Prostate gland (tissue), 2 donors: ENCODE results near the gene DPYSL3. TPM values are rescaled to one million over a fixed set of nuclear protein-coding genes. Genes with fewer than 3 reads are reported as not detected.

ENCODE experiments used
- DNase-seq: peaks from one replicate; pipeline ENCODE4 v3.0.0-alpha.2; 2019; ENCODE audit warnings: low spot score
- H3K27ac ChIP-seq, 2 donors: fragments of 200-600 bp; sonication (generic); 2 replicates each; pipeline ENCODE4 v1.5.1; 2017 to 2019
- H3K27me3 ChIP-seq: fragments of 200-600 bp; sonication (generic); replicated peaks from 2 replicates; pipeline ENCODE4 v1.5.1; 2019; ENCODE audit not compliant: insufficient read depth
- H3K36me3 ChIP-seq, 2 donors: fragments of 200-600 bp; sonication (generic); 1 replicate in 1 of 2; 2 replicates in 1 of 2; pipeline versions ENCODE4 v1.5.1 to v1.8.1; 2017 to 2019
- H3K4me1 ChIP-seq: fragments of 200-600 bp; sonication (generic); replicated peaks from 2 replicates; pipeline ENCODE4 v1.5.1; 2019
- H3K4me3 ChIP-seq, 2 donors: fragments of 200-600 bp; sonication (generic); 2 replicates each; pipeline ENCODE4 v1.5.1; 2017 to 2019
- H3K9me3 ChIP-seq: fragments of 200-600 bp; sonication (generic); 2 replicates; pipeline ENCODE4 v1.5.1; 2017
- CTCF ChIP-seq, 4 experiments: fragments of 200-600 bp in 2 of 4; fragments of 450-650 bp in 2 of 4; sonication (generic) in 2 of 4; IDR thresholded peaks; 1 replicate in 3 of 4; 2 replicates in 1 of 4; pipeline ENCODE4 v1.5.1; 2016 to 2019; ENCODE audit warnings: antibody characterized with exemption in 4 of 4, mild to moderate bottlenecking in 2 of 4, moderate library complexity in 2 of 4
- POLR2A ChIP-seq: fragments of 450-650 bp; IDR thresholded peaks from one replicate; pipeline ENCODE4 v1.6.1; 2016; ENCODE audit warnings: antibody characterized with exemption, mild to moderate bottlenecking
- POLR2AphosphoS5 ChIP-seq: sonication (generic); formaldehyde crosslinking; IDR thresholded peaks from one replicate; pipeline ENCODE4 v1.6.1; 2017; ENCODE audit warnings: antibody characterized with exemption
- WGBS: methylation state at CpG from one replicate; pipeline ENCODE4 v1.1.5; 2018; 5-methylcytosine and 5-hydroxymethylcytosine counted together
- intact Hi-C: fragments of 100-400 bp; cut with DNase I; formaldehyde crosslinking; loops from one replicate; pipeline ENCODE4 v1.14.2; 2022
- total RNA-seq, 2 donors: library from RNA; depleted of rRNA; stranded (reverse); fragments of >200 nt; gene quantifications; one replicate each; pipeline ENCODE4 v1.1.0, GENCODE V29; 2016

Gene DPYSL3
- 100 to 1,000 TPM; 113 to 126 TPM for total RNA-seq

DNA sequence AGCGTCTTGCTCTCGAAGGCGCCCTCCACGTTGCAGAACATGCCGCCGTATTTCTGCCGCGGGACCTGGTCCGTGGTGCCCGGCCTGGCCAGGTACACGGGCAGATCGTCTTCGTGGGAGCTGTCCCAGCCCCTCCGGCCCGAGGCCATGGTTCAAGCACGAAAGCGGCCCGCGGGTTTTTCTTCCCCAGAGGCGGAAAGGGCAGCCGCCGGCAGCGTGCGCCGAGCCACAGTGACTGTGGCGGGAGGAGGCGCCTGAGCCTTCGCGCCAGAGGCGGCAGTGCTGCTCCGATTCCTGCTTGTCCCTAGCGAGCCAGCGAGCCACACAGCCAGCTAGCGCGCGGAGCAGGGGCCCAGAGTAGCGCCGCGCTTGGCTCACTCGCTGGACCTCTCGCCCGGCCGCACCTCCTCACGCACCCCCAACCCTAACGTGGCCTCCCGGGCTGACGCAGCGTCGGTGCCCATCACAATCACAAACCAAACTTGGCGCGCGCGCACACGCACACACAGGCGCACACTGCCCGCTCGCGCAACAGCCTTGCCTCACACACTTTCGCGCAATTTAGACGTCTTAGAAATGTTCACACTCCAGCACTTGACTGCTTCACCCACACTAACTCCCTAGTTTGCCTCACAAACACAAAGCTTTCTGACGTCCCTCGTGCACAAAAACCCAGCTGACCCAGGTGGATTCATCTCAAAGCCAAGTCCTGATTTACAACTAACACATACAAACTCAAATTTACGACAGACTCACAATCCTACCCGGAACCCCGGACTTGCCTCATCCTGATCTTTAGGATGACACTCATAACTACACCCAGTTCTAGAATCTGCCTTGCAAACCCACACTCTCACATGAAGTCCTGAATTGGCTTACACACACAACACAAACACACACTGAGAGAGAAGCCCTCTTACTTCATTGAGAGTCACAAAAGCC is at the start of gene DPYSL3:
DPYSL3 (minus strand) TSS at position 359 of the 942 bp plus-strand sequence; CDS start at position 149, 210 bp downstream.
- H3K27ac ChIP-seq: peak within 1 kb of the TSS; percentile 78 to 87
- TF ChIP-seq POLR2A (peak; percentile 40), POLR2AphosphoS5 (peak; percentile 55), CTCF (IDR thresholded peaks at IDR 0.05) (peak in 2 of 4 experiments; percentile 32 to 54)
- no peaks in the 10 kb centered on the region for H3K9me3 ChIP-seq
- H3K4me3 ChIP-seq: peak within 1 kb of the TSS; percentile 65 to 68
- H3K36me3 ChIP-seq: no peaks in the 10 kb centered on the region
- WGBS: under 1% methylated on average over 65 of the region's 66 CpGs
- peak; percentile 79 for DNase-seq
- peaks cover 11% of the 10 kb centered on the region for H3K4me1 ChIP-seq
- intact Hi-C loops: loop anchor here (2.0 to 5.0 kb wide), 2 partner anchors 42 to 55 kb away; no protein-coding TSS in a partner anchor
- H3K27me3 ChIP-seq: no peaks in the 10 kb centered on the region

GRCh38 chr5:147558826-147559225 is 49.0 kb upstream of the DPYSL3 start:
- no peaks in the 10 kb centered on the region for H3K27me3 ChIP-seq
- H3K4me3 ChIP-seq: no peak overlapping the region
- WGBS: 10% methylated on average over 2 of the region's 2 CpGs
- TF ChIP-seq POLR2AphosphoS5 (peak; percentile 22), CTCF (IDR thresholded peaks at IDR 0.05) (peak; percentile 39 to 76 (median 70)), POLR2A (no peak)
- DNase-seq: peak; percentile 63
- H3K4me1 ChIP-seq: peaks cover 6% of the 10 kb centered on the region
- no peak overlapping the region for H3K27ac ChIP-seq
- no peaks in the 10 kb centered on the region for H3K36me3 ChIP-seq
- intact Hi-C loops: loop anchor here (2.0 to 5.0 kb wide), 3 partner anchors 106 to 327 kb away; no protein-coding TSS in a partner anchor
- H3K9me3 ChIP-seq: no peaks in the 10 kb centered on the region

DNA sequence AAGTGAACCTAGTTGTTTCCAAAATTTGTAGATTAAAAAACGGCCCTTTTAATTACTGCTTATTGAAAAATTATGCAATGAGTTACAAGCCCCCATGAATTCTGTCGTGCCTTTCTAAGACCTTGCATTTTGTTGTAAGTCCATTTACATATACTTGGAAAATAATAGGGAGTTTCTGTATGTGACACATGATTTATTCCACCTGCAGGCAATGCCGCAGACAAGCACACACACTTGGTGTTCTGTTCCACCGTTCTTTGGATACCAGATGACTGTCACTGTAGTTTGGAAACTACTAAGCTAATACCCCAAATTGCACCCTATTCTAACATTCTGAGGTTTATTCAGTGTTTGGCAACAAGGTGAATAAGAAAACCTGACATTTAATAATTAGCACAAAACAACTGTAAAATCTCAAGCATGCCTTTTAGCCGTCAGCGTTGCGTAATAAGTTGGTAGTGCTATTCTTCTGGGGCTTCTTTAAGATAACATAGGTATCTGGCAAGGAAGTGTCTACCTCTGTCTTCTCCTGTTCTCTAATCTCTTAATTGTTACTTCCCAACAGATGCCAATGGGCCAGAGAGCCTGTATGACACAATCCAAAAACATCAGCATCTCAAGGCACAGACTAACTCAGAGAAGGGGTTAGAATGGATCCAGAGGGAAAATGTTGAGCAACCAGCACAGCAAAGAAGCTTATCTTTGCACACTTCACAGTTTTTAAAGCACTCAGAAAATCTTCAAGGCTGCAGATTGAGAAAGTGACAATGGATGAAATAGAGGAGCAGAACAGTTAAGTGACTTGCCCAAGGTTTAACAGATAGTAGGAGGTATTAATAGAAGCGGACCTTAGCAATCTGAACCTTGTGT is 48.2 kb upstream of the DPYSL3 start:
- WGBS: 47% methylated on average over 8 of the region's 8 CpGs
- H3K9me3 ChIP-seq: no peaks in the 10 kb centered on the region
- intact Hi-C loops: loop anchor here (2.0 to 5.0 kb wide), 3 partner anchors 105 to 326 kb away; no protein-coding TSS in a partner anchor
- H3K4me1 ChIP-seq: peaks cover 6% of the 10 kb centered on the region
- DNase-seq: no peak
- no peak overlapping the region for H3K4me3 ChIP-seq
- no peaks in the 10 kb centered on the region for H3K36me3 ChIP-seq
- no peaks in the 10 kb centered on the region for H3K27me3 ChIP-seq
- TF ChIP-seq CTCF (IDR thresholded peaks at IDR 0.05): no peak
- TF ChIP-seq POLR2AphosphoS5: no peak
- no peak for TF ChIP-seq POLR2A
- no peak overlapping the region for H3K27ac ChIP-seq

GRCh38 chr5:147555176-147555575 is 45.3 kb upstream of the DPYSL3 start:
- Histone ChIP-seq H3K9me3 (no peaks in the 10 kb centered on the region), H3K36me3 (no peaks in the 10 kb centered on the region), H3K27me3 (no peaks in the 10 kb centered on the region), H3K4me1 (peaks cover 6% of the 10 kb centered on the region), H3K27ac (peak overlapping the region; percentile 55 to 69), H3K4me3 (no peak overlapping the region)
- TF ChIP-seq POLR2A (no peak), POLR2AphosphoS5 (no peak), CTCF (IDR thresholded peaks at IDR 0.05) (no peak)
- intact Hi-C loops: loop anchor here (5.0 kb wide), 2 partner anchors 163 to 323 kb away; no protein-coding TSS in a partner anchor
- WGBS: 71% methylated on average over 7 of the region's 7 CpGs
- no peak for DNase-seq
